HG03135 (cell line): ENCODE measurements around the gene PNKD.

ENCODE experiments used
- ATAC-seq: cut with Tn5 transposase; IDR thresholded peaks from one replicate; pipeline ENCODE4 v1.9.1; 2021; ENCODE audit warnings: mild to moderate bottlenecking, moderate library complexity; ENCODE audit not compliant: unreplicated experiment

Gene PNKD

DNA sequence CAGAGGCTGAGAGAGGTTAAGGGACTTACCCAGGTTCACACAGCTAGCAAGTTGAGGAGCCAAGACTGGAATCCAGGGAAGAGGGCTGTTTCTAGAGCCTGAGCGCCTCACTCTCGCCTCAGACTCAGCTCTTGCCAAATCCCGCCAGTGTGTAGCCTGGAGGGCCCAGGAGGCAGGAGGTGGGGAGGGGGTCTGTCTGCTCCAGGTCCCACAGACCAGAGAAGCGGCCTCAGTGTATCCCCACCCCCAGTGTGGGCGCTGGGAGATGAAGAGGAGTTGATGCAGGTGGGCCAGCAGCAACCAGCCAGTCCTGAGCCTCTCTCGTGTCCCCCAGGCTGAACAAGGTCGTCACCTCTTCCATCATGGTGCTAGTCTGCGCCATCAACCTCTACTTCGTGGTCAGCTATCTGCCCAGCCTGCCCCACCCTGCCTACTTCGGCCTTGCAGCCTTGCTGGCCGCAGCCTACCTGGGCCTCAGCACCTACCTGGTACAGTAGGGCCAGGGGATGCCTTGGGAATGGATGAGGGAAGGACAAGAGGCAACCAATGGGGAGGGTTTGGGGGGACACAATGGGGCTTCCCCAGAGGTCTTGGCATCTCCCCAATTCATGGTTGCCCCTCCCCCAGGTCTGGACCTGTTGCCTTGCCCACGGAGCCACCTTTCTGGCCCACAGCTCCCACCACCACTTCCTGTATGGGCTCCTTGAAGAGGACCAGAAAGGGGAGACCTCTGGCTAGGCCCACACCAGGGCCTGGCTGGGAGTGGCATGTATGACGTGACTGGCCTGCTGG lies 124.2 kb downstream of the PNKD start:
- ATAC-seq = no peak

DNA sequence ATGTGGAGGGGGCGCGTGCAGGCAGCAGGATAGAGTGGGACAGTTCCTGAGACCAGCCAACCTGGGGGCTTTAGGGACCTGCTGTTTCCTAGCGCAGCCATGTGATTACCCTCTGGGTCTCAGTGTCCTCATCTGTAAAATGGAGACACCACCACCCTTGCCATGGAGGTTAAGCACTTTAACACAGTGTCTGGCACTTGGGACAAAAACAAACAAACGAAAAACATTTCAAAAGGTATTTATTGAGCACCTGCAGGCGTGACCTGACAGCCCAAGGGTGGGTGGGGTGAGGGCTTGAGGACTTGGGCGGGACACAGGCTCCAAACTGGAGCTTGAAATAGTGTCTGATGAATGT lies 124.7 kb downstream of the PNKD start:
- no peak for ATAC-seq

DNA sequence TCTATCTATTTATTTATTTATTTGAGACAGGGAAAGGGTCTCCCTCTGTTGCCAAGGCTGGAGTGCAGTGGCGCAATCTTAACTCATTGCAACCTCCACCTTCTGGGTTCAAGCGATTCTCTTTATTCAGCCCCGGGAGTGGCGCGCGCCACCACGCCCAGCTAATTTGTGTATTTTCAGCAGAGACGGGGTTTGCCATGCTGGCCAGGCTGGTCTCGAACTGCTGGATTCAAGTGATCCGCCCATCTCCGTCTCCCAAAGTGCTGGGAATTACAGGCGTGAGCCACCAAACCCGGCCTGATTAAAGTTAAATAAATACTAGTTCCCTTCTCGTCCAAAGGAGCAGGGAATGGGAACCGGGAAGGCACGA lies 125.1 kb downstream of the PNKD start:
- no peak for ATAC-seq

DNA sequence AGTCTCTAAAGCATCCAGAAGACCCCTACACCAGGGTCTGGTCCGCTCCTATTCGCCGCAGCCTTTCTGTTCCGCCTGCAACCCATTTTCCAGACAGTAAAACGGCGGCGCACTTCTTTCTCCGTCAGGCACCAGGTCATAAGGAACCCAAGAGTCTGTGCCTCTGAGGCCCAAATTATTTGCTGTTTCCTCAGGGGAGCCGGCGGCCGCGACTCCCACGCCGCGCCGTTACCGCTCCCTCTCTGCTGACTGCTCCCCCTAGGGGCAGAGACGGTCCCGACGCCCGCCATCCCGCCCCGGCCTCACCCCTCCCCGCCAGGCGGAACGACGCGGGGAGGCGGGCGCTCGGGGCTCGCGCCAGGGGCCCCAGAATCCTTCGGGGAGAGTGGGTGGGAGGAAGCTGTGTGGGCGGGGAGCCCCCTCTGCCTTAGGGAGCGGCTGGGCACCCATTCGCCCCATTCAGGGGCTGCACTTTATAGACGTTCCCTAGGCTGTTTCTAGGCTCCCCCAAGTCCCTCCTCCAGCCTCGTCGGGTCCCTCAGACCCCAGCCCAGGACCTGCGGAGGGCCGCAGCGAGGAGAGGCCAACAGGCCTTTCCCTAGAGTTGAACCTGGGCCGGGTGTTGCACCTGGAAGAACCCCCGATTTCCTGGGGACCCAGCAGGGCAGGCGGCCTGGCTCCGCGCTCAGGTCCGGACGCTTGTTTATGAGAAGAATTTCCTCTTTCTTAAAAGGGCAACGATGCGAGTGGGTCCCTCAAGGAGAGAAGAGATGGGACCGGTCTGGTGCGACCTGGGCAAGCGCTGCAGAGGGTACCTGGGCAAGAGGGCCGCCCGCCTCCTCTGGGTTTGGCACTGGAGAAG lies 125.7 kb downstream of the PNKD start:
- ATAC-seq = peak; percentile 44
